Measurements from ENCODE around the gene TMEM80.

GRCh38 chr11:725624-726202 is 30.1 kb downstream of the TMEM80 start:
- TF ChIP-seq EP300 (IDR thresholded peaks at IDR 0.05; ENCODE audit: borderline replicate concordance in 1 of 2, low read depth in 2 of 2, low read length in 2 of 2): no peak
- no peak for TF ChIP-seq TAF1 (IDR thresholded peaks at IDR 0.05; ENCODE audit: low read depth, low read length)
- TF ChIP-seq EZH2 (IDR thresholded peaks at IDR 0.05; ENCODE audit: low read depth, low read length, severe bottlenecking): no peak
- no peak for TF ChIP-seq CTCF (IDR thresholded peaks at IDR 0.05; ENCODE audit: control extremely low read depth in 1 of 3, insufficient read depth in 1 of 3, low read depth in 1 of 3, low read length in 3 of 3)
- no peak for TF ChIP-seq YY1 (IDR thresholded peaks at IDR 0.05; ENCODE audit: low read depth, low read length)
- no peak for TF ChIP-seq POLR2A (IDR thresholded peaks at IDR 0.05; ENCODE audit: control extremely low read depth in 1 of 2, low read depth in 2 of 2, low read length in 2 of 2)
- TF ChIP-seq GABPA (IDR thresholded peaks at IDR 0.05; ENCODE audit: borderline replicate concordance, insufficient read depth, low read length): no peak
- TF ChIP-seq PHF8 (conservative IDR thresholded peaks at IDR 0.05; ENCODE audit: low read depth, low read length): no peak
- TF ChIP-seq SP1 (IDR thresholded peaks at IDR 0.05; ENCODE audit: low read depth, low read length): no peak
- no peak for TF ChIP-seq POLR2AphosphoS5 (IDR thresholded peaks at IDR 0.05; ENCODE audit: low read depth, low read length)
- TF ChIP-seq RFX5 (IDR thresholded peaks at IDR 0.05; ENCODE audit: borderline replicate concordance, low read depth, low read length): no peak
- TF ChIP-seq ZNF274 (IDR thresholded peaks at IDR 0.05; ENCODE audit: borderline replicate concordance, extremely low read depth, low read length): no peak
